ENCODE measurements around the gene ADRA2A.

DNA sequence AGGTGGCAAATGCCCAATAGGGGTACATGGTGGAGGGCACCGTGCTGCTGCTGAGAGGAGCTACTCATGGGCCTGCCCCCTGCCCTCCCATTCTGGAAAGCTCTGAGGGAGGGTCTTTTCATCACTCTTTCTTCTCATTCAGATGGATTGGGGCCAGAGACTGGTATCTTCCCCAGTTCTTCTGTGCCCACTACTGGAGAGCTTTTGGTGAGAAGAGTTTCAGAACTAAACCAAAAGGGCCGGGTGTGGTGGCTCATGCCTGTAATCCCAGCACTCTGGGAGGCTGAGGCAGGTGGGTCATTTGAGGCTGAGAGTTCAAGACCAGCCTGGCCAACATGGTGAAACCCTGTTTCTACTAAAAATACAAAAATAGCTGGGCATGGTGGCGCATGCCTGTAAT lies 12.5 kb downstream of the ADRA2A start:
- TF ChIP-seq, protein P1, sequence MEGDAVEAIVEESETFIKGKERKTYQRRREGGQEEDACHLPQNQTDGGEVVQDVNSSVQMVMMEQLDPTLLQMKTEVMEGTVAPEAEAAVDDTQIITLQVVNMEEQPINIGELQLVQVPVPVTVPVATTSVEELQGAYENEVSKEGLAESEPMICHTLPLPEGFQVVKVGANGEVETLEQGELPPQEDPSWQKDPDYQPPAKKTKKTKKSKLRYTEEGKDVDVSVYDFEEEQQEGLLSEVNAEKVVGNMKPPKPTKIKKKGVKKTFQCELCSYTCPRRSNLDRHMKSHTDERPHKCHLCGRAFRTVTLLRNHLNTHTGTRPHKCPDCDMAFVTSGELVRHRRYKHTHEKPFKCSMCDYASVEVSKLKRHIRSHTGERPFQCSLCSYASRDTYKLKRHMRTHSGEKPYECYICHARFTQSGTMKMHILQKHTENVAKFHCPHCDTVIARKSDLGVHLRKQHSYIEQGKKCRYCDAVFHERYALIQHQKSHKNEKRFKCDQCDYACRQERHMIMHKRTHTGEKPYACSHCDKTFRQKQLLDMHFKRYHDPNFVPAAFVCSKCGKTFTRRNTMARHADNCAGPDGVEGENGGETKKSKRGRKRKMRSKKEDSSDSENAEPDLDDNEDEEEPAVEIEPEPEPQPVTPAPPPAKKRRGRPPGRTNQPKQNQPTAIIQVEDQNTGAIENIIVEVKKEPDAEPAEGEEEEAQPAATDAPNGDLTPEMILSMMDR (IDR thresholded peaks at IDR 0.05): no peak
- TF ChIP-seq POLR2A (IDR thresholded peaks at IDR 0.05): no peak
